Trophoblast cell (in vitro differentiated cells and primary cell): ENCODE results near the gene FOXP3.

Source experiments
- DNase-seq, 2 donors: peaks; one replicate each; pipeline ENCODE4 v3.0.0-alpha.2; 2016
- H2AFZ ChIP-seq: 2 replicates; pipeline ENCODE4 v1.6.1; 2013; ENCODE audit warnings: low read length, moderate library complexity, mild to moderate bottlenecking; ENCODE audit not compliant: insufficient read depth, poor library complexity
- H2AK5ac ChIP-seq: 2 replicates; pipeline ENCODE4 v1.6.1; 2013; ENCODE audit warnings: mild to moderate bottlenecking, low read length
- H2BK120ac ChIP-seq: 2 replicates; pipeline ENCODE4 v1.6.1; 2013; ENCODE audit warnings: low read length, mild to moderate bottlenecking, moderate library complexity; ENCODE audit not compliant: insufficient read depth, poor library complexity
- H2BK12ac ChIP-seq: 2 replicates; pipeline ENCODE4 v1.6.1; 2013; ENCODE audit warnings: mild to moderate bottlenecking, low read length, moderate library complexity
- H2BK5ac ChIP-seq: 2 replicates; pipeline ENCODE4 v1.6.1; 2013; ENCODE audit warnings: low read length, low read depth, moderate library complexity, mild to moderate bottlenecking; ENCODE audit not compliant: poor library complexity
- H3K14ac ChIP-seq: 2 replicates; pipeline ENCODE4 v1.6.1; 2013; ENCODE audit warnings: mild to moderate bottlenecking, low read length
- H3K18ac ChIP-seq: 2 replicates; pipeline ENCODE4 v1.6.1; 2013; ENCODE audit warnings: mild to moderate bottlenecking, low read length
- H3K23ac ChIP-seq: 2 replicates; pipeline ENCODE4 v1.6.1; 2013; ENCODE audit warnings: low read length
- H3K27ac ChIP-seq: 2 replicates; pipeline ENCODE4 v1.5.1; 2013; ENCODE audit warnings: low read depth, mild to moderate bottlenecking, inconsistent platforms, low read length, moderate library complexity
- H3K27me3 ChIP-seq: 2 replicates; pipeline ENCODE4 v1.6.1; 2013; ENCODE audit warnings: inconsistent platforms, mild to moderate bottlenecking, low read length, moderate library complexity; ENCODE audit not compliant: insufficient read depth
- H3K36me3 ChIP-seq, 2 experiments: 1 replicate in 1 of 2; 2 replicates in 1 of 2; pipeline ENCODE4 v1.6.1; 2013; ENCODE audit warnings: low read length in 2 of 2, mild to moderate bottlenecking in 2 of 2, moderate library complexity in 1 of 2; ENCODE audit not compliant: insufficient read depth in 2 of 2, control insufficient read depth in 1 of 2
- H3K4ac ChIP-seq: 2 replicates; pipeline ENCODE4 v1.6.1; 2013; ENCODE audit warnings: low read depth, mild to moderate bottlenecking, low read length, moderate library complexity
- H3K4me1 ChIP-seq, 2 experiments: 1 replicate in 1 of 2; 2 replicates in 1 of 2; pipeline ENCODE4 v1.6.1; 2013; ENCODE audit warnings: low read length in 2 of 2, mild to moderate bottlenecking in 2 of 2, moderate library complexity in 1 of 2; ENCODE audit not compliant: insufficient read depth in 2 of 2, control insufficient read depth in 1 of 2
- H3K4me2 ChIP-seq: 2 replicates; pipeline ENCODE4 v1.6.1; 2013; ENCODE audit warnings: inconsistent platforms, mild to moderate bottlenecking, low read length, moderate library complexity
- H3K4me3 ChIP-seq: 2 replicates; pipeline ENCODE4 v1.5.1; 2013; ENCODE audit warnings: mild to moderate bottlenecking, low read depth, low read length, inconsistent platforms
- H3K79me1 ChIP-seq: one replicate; pipeline ENCODE4 v1.6.1; 2013; ENCODE audit warnings: low read length
- H3K79me2 ChIP-seq: 2 replicates; pipeline ENCODE4 v1.6.1; 2013; ENCODE audit warnings: low read length, mild to moderate bottlenecking; ENCODE audit not compliant: control insufficient read depth, insufficient read depth, poor library complexity
- H3K9ac ChIP-seq: 2 replicates; pipeline ENCODE4 v1.6.1; 2013; ENCODE audit warnings: mild to moderate bottlenecking, low read length
- H3K9me3 ChIP-seq: 2 replicates; pipeline ENCODE4 v1.6.1; 2013; ENCODE audit warnings: low read depth, mild to moderate bottlenecking, control low read depth, inconsistent platforms, low read length; ENCODE audit not compliant: insufficient read depth
- H4K12ac ChIP-seq: 2 replicates; pipeline ENCODE4 v1.6.1; 2013; ENCODE audit warnings: low read depth, mild to moderate bottlenecking, low read length, moderate library complexity
- H4K8ac ChIP-seq: 2 replicates; pipeline ENCODE4 v1.6.1; 2013; ENCODE audit warnings: low read depth, mild to moderate bottlenecking, low read length, moderate library complexity
- H4K91ac ChIP-seq: one replicate; pipeline ENCODE4 v1.6.1; 2013; ENCODE audit warnings: low read depth, mild to moderate bottlenecking, low read length, moderate library complexity
- WGBS: extraction: QIAGEN DNeasy Blood & Tissue Kit; methylation state at CpG from one replicate; pipeline ENCODE4 v1.1.7; 2013; ENCODE audit warnings: missing lambda C conversion rate; ENCODE audit not compliant: insufficient read length, insufficient coverage; ENCODE audit errors: extremely low coverage; 5-methylcytosine and 5-hydroxymethylcytosine counted together

The FOXP3 gene

GRCh38 chrX:49246541-49246940, 18.0 kb downstream of the FOXP3 start:
- peaks cover 31 to 38% of the 10 kb centered on the region in 2 experiments for H3K36me3 ChIP-seq
- no peak overlapping the region for H2BK120ac ChIP-seq
- H3K18ac ChIP-seq, result no peak overlapping the region
- H3K4me1 ChIP-seq, result no peaks in the 10 kb centered on the region
- H3K27ac ChIP-seq, result no peak overlapping the region
- no peak overlapping the region for H4K8ac ChIP-seq
- H3K9ac ChIP-seq, result no peak overlapping the region
- H2BK12ac ChIP-seq, result no peak overlapping the region
- H3K27me3 ChIP-seq, result no peaks in the 10 kb centered on the region
- H4K91ac ChIP-seq, result no peak overlapping the region
- H3K79me1 ChIP-seq, result no peaks in the 10 kb centered on the region
- H3K23ac ChIP-seq, result no peak overlapping the region
- no peak overlapping the region for H3K14ac ChIP-seq
- no peak for DNase-seq
- no peak overlapping the region for H2AK5ac ChIP-seq
- no peak overlapping the region for H2AFZ ChIP-seq
- H3K79me2 ChIP-seq, result no peaks in the 10 kb centered on the region
- H2BK5ac ChIP-seq, result no peak overlapping the region
- H3K4ac ChIP-seq, result no peak overlapping the region
- WGBS, result no CpG with 5 or more reads among the region's 10 CpGs
- H3K4me2 ChIP-seq, result no peak overlapping the region
- H3K4me3 ChIP-seq, result no peak overlapping the region
- no peak overlapping the region for H4K12ac ChIP-seq
- H3K9me3 ChIP-seq, result no peaks in the 10 kb centered on the region

- Histone ChIP-seq H3K9ac (no peak overlapping the region), H2AK5ac (no peak overlapping the region), H3K4ac (no peak overlapping the region), H3K27ac (no peak overlapping the region), H3K4me3 (no peak overlapping the region), H2BK5ac (no peak overlapping the region), H4K12ac (no peak overlapping the region), H3K18ac (no peak overlapping the region), H3K79me1 (no peaks in the 10 kb centered on the region), H3K36me3 (peaks cover 26 to 34% of the 10 kb centered on the region in 2 experiments), H3K23ac (no peak overlapping the region), H4K8ac (no peak overlapping the region), H4K91ac (no peak overlapping the region), H2BK120ac (no peak overlapping the region), H2BK12ac (no peak overlapping the region), H3K9me3 (no peaks in the 10 kb centered on the region), H3K4me2 (no peak overlapping the region), H3K27me3 (no peaks in the 10 kb centered on the region), H3K79me2 (no peaks in the 10 kb centered on the region), H3K14ac (no peak overlapping the region), H3K4me1 (no peaks in the 10 kb centered on the region), H2AFZ (no peak overlapping the region)
- no CpG with 5 or more reads among the region's 2 CpGs for WGBS
- no peak for DNase-seq
These were observed 20.3 kb downstream of the FOXP3 start for GRCh38 chrX:49244207-49244606.

GRCh38 chrX:49243166-49243565, 21.3 kb downstream of the FOXP3 start:
- Histone ChIP-seq H2BK120ac (no peak overlapping the region), H3K4me3 (no peak overlapping the region), H3K18ac (no peak overlapping the region), H3K36me3 (peaks cover 17 to 26% of the 10 kb centered on the region in 2 experiments), H3K4me2 (no peak overlapping the region), H3K79me2 (no peaks in the 10 kb centered on the region), H3K9me3 (no peaks in the 10 kb centered on the region), H4K91ac (no peak overlapping the region), H2AK5ac (no peak overlapping the region), H4K8ac (no peak overlapping the region), H3K79me1 (no peaks in the 10 kb centered on the region), H3K27ac (no peak overlapping the region), H2AFZ (no peak overlapping the region), H3K4me1 (no peaks in the 10 kb centered on the region), H3K27me3 (no peaks in the 10 kb centered on the region), H4K12ac (peak overlapping the region; percentile 36), H3K4ac (no peak overlapping the region), H2BK12ac (no peak overlapping the region), H2BK5ac (no peak overlapping the region), H3K23ac (no peak overlapping the region), H3K14ac (no peak overlapping the region), H3K9ac (no peak overlapping the region)
- no CpG with 5 or more reads among the region's 12 CpGs for WGBS
- DNase-seq, result no peak

GRCh38 chrX:49242545-49243066, 21.9 kb downstream of the FOXP3 start:
- Histone ChIP-seq H2BK5ac (no peak overlapping the region), H2AFZ (no peak overlapping the region), H3K9me3 (no peaks in the 10 kb centered on the region), H3K79me2 (no peaks in the 10 kb centered on the region), H3K4me2 (no peak overlapping the region), H4K12ac (no peak overlapping the region), H3K18ac (no peak overlapping the region), H2BK12ac (no peak overlapping the region), H3K79me1 (no peaks in the 10 kb centered on the region), H3K4me1 (no peaks in the 10 kb centered on the region), H3K23ac (no peak overlapping the region), H3K27ac (no peak overlapping the region), H2BK120ac (no peak overlapping the region), H3K14ac (no peak overlapping the region), H3K27me3 (no peaks in the 10 kb centered on the region), H3K9ac (no peak overlapping the region), H2AK5ac (no peak overlapping the region), H3K36me3 (peaks cover 17 to 24% of the 10 kb centered on the region in 2 experiments), H3K4me3 (no peak overlapping the region), H4K8ac (no peak overlapping the region), H3K4ac (no peak overlapping the region), H4K91ac (no peak overlapping the region)
- DNase-seq, result no peak
- no CpG with 5 or more reads among the region's 12 CpGs for WGBS
